KMS-11 (cell line): ENCODE results near the gene TSC22D1.

Experiments used
- H2AFZ ChIP-seq: fragments of 200-600 bp; sonication (generic); 2 replicates; pipeline ENCODE4 v1.6.1; 2016; ENCODE audit warnings: antibody characterized with exemption, mixed run types, low read depth
- H3K27ac ChIP-seq: fragments of 200-600 bp; sonication (generic); 2 replicates; pipeline ENCODE4 v1.6.1; 2016; ENCODE audit warnings: mild to moderate bottlenecking, mixed run types
- H3K27me3 ChIP-seq: fragments of 200-600 bp; sonication (generic); 2 replicates; pipeline ENCODE4 v1.6.1; 2017; ENCODE audit warnings: mild to moderate bottlenecking, low read depth, mixed run types, moderate library complexity; ENCODE audit not compliant: insufficient read depth
- H3K36me3 ChIP-seq: fragments of 200-600 bp; sonication (generic); 2 replicates; pipeline ENCODE4 v1.6.1; 2017; ENCODE audit warnings: mild to moderate bottlenecking, mixed run types; ENCODE audit not compliant: insufficient read depth
- H3K4me1 ChIP-seq: fragments of 200-600 bp; sonication (generic); 2 replicates; pipeline ENCODE4 v1.6.1; 2016; ENCODE audit warnings: mild to moderate bottlenecking, low read depth, mixed run types; ENCODE audit not compliant: poor library complexity, severe bottlenecking
- H3K4me2 ChIP-seq: fragments of 200-600 bp; sonication (generic); 2 replicates; pipeline ENCODE4 v1.7.0; 2016; ENCODE audit warnings: mild to moderate bottlenecking, mixed run types
- H3K4me3 ChIP-seq: fragments of 200-600 bp; sonication (generic); IDR thresholded peaks from 2 replicates; pipeline ENCODE4 v1.6.1; 2017; ENCODE audit warnings: low read depth, low read length, mixed read lengths; ENCODE audit not compliant: insufficient read depth
- H3K79me2 ChIP-seq: fragments of 200-600 bp; sonication (generic); 2 replicates; pipeline ENCODE4 v1.6.1; 2016; ENCODE audit warnings: low read depth, mixed run types; ENCODE audit not compliant: insufficient read depth
- H3K9ac ChIP-seq: fragments of 200-600 bp; sonication (generic); 2 replicates; pipeline ENCODE4 v1.6.1; 2016; ENCODE audit warnings: mild to moderate bottlenecking, mixed run types
- H4K20me1 ChIP-seq: fragments of 200-600 bp; sonication (generic); 2 replicates; pipeline ENCODE4 v1.6.1; 2016; ENCODE audit warnings: mild to moderate bottlenecking, mixed run types; ENCODE audit not compliant: insufficient read depth
- CTCF ChIP-seq: fragments of 200-600 bp; sonication (generic); conservative IDR thresholded peaks from 2 replicates; pipeline ENCODE4 v1.6.1; 2017; ENCODE audit warnings: low read depth, mild to moderate bottlenecking, antibody characterized with exemption, low read length, moderate library complexity, mixed read lengths

Gene TSC22D1

GRCh38 chr13:44432650-44433049, 143.5 kb downstream of the TSC22D1 start:
- H3K9ac ChIP-seq: no peak overlapping the region
- no peaks in the 10 kb centered on the region for H3K79me2 ChIP-seq
- no peaks in the 10 kb centered on the region for H3K36me3 ChIP-seq
- no peak overlapping the region for H3K27ac ChIP-seq
- no peaks in the 10 kb centered on the region for H4K20me1 ChIP-seq
- H2AFZ ChIP-seq: no peak overlapping the region
- no peak overlapping the region for H3K4me3 ChIP-seq
- TF ChIP-seq CTCF: no peak
- H3K4me2 ChIP-seq: no peak overlapping the region
- no peaks in the 10 kb centered on the region for H3K27me3 ChIP-seq
- H3K4me1 ChIP-seq: peaks cover 5% of the 10 kb centered on the region

- Histone ChIP-seq H3K27me3 (no peaks in the 10 kb centered on the region), H3K36me3 (no peaks in the 10 kb centered on the region), H3K9ac (no peak overlapping the region), H3K79me2 (no peaks in the 10 kb centered on the region), H4K20me1 (no peaks in the 10 kb centered on the region), H3K4me3 (no peak overlapping the region), H2AFZ (no peak overlapping the region), H3K27ac (no peak overlapping the region), H3K4me2 (no peak overlapping the region), H3K4me1 (no peaks in the 10 kb centered on the region)
- TF ChIP-seq CTCF: no peak
These were observed 145.0 kb downstream of the TSC22D1 start for GRCh38 chr13:44431150-44431549.

GRCh38 chr13:44429311-44429710, 146.8 kb downstream of the TSC22D1 start:
- no peaks in the 10 kb centered on the region for H4K20me1 ChIP-seq
- peaks cover 2% of the 10 kb centered on the region for H3K4me1 ChIP-seq
- no peaks in the 10 kb centered on the region for H3K27me3 ChIP-seq
- no peak overlapping the region for H3K4me2 ChIP-seq
- no peaks in the 10 kb centered on the region for H3K79me2 ChIP-seq
- no peak overlapping the region for H2AFZ ChIP-seq
- no peak overlapping the region for H3K4me3 ChIP-seq
- H3K36me3 ChIP-seq: no peaks in the 10 kb centered on the region
- TF ChIP-seq CTCF: no peak
- H3K27ac ChIP-seq: no peak overlapping the region
- H3K9ac ChIP-seq: no peak overlapping the region

- Histone ChIP-seq H3K36me3 (no peaks in the 10 kb centered on the region), H3K4me3 (no peak overlapping the region), H3K27ac (no peak overlapping the region), H3K9ac (no peak overlapping the region), H3K27me3 (no peaks in the 10 kb centered on the region), H4K20me1 (no peaks in the 10 kb centered on the region), H2AFZ (no peak overlapping the region), H3K4me2 (no peak overlapping the region), H3K79me2 (no peaks in the 10 kb centered on the region), H3K4me1 (peaks cover 27% of the 10 kb centered on the region)
- no peak for TF ChIP-seq CTCF
These were observed 149.7 kb downstream of the TSC22D1 start for GRCh38 chr13:44426461-44426860.

- Histone ChIP-seq H3K79me2 (no peaks in the 10 kb centered on the region), H4K20me1 (no peaks in the 10 kb centered on the region), H3K27ac (no peak overlapping the region), H2AFZ (no peak overlapping the region), H3K36me3 (no peaks in the 10 kb centered on the region), H3K27me3 (no peaks in the 10 kb centered on the region), H3K4me1 (peaks cover 27% of the 10 kb centered on the region), H3K4me2 (no peak overlapping the region), H3K4me3 (no peak overlapping the region), H3K9ac (no peak overlapping the region)
- no peak for TF ChIP-seq CTCF
These were observed 150.4 kb downstream of the TSC22D1 start for GRCh38 chr13:44425815-44426078.
